A549 (cell line): Measurements from ENCODE around the gene PRPSAP1. TPM values are rescaled to one million over a fixed set of nuclear protein-coding genes. Genes with fewer than 3 reads are reported as not detected.
A peak's percentile ranks its signal among the peaks of the same experiment; 100 is the strongest.

Experiments used
- ATAC-seq, 2 experiments: fragments of 200-7000 bp in 1 of 2; fragments of >200 bp in 1 of 2; cut with Nextera tagmentation in 1 of 2; cut with Tn5 transposase in 1 of 2; 3 replicates each; pipeline versions ENCODE4 v1.8.0 to v1.9.1; 2018 to 2020; ENCODE audit warnings: mild to moderate bottlenecking in 1 of 2, moderate library complexity in 1 of 2
- CTCF ChIA-PET: fragments of 300-600 bp; sonication (Branson Sonifier 250); formaldehyde crosslinking; extraction: SDS; loops from one replicate; lab custom pipeline; 2021; ENCODE audit warnings: antibody characterized with exemption, inconsistent platforms; lab: Yijun Ruan, JAX
- POLR2A ChIA-PET: fragments of 350-600 bp; formaldehyde crosslinking; extraction: SDS; loops from one replicate; lab custom pipeline; 2021; ENCODE audit warnings: antibody characterized with exemption, inconsistent platforms; lab: Yijun Ruan, JAX
- DNase-seq, 2 experiments: peaks; one replicate each; pipeline versions ENCODE4 v3.0.0 to v3.0.0-alpha.2; 2011 to 2016; ENCODE audit warnings: low read depth in 1 of 2, low spot score in 1 of 2
- FAIRE-seq: peaks from 2 replicates; lab custom pipeline; 2011; peaks lifted over from hg19 to GRCh38; lab: Jason Lieb, UNC
- H3K27ac ChIP-seq, 2 experiments: fragments of >200 bp; sonication (Bioruptor Twin); formaldehyde crosslinking; 3 replicates each; pipeline ENCODE4 v1.5.1; 2016 to 2017
- H3K4me1 ChIP-seq: fragments of >200 bp; sonication (Bioruptor Twin); formaldehyde crosslinking; 3 replicates; pipeline ENCODE4 v1.6.1; 2016
- H3K4me2 ChIP-seq: fragments of >200 bp; sonication (Bioruptor Twin); formaldehyde crosslinking; 3 replicates; pipeline ENCODE4 v1.6.1; 2016
- H3K4me3 ChIP-seq: fragments of >200 bp; sonication (Bioruptor Twin); formaldehyde crosslinking; 3 replicates; pipeline ENCODE4 v1.5.1; 2016
- H3K9me3 ChIP-seq: fragments of >200 bp; sonication (Bioruptor Twin); formaldehyde crosslinking; 3 replicates; pipeline ENCODE4 v1.6.1; 2016
- ATOH8 ChIP-seq: fragments of 250-450 bp; sonication (Bioruptor Pico); IDR thresholded peaks from 2 replicates; pipeline ENCODE4 v1.5.0; 2020; ENCODE audit warnings: low read depth, mild to moderate bottlenecking, moderate library complexity
- BCL3 ChIP-seq: fragments of >200 bp; sonication (Bioruptor Twin); formaldehyde crosslinking; IDR thresholded peaks from 3 replicates; pipeline ENCODE4 v1.6.1; 2016
- EP300 ChIP-seq, 2 experiments: fragments of >200 bp; sonication (Bioruptor Twin); formaldehyde crosslinking; IDR thresholded peaks; 2 replicates in 1 of 2; 3 replicates in 1 of 2; pipeline ENCODE4 v1.6.1; 2016 to 2017
- FOSB ChIP-seq: fragments of 250-450 bp; sonication (Bioruptor Pico); IDR thresholded peaks from 2 replicates; pipeline ENCODE4 v1.5.0; 2020; ENCODE audit warnings: mild to moderate bottlenecking, moderate library complexity
- FOSL2 ChIP-seq, 2 experiments: fragments of 450-650 bp in 1 of 2; fragments of >200 bp in 1 of 2; sonication (Bioruptor Twin) in 1 of 2; formaldehyde crosslinking; IDR thresholded peaks; 2 replicates each; pipeline versions ENCODE4 v1.5.0 to v1.6.1; 2016 to 2020; ENCODE audit warnings: mild to moderate bottlenecking in 1 of 2, moderate library complexity in 1 of 2
- FOXS1 ChIP-seq: fragments of 250-450 bp; sonication (Bioruptor Pico); IDR thresholded peaks from 2 replicates; pipeline ENCODE4 v1.5.0; 2020; ENCODE audit warnings: mild to moderate bottlenecking, moderate library complexity
- HOXB5 ChIP-seq: fragments of 250-450 bp; sonication (Bioruptor Pico); IDR thresholded peaks from 2 replicates; pipeline ENCODE4 v1.5.0; 2020; ENCODE audit warnings: mild to moderate bottlenecking, moderate library complexity
- JUN ChIP-seq, 2 experiments: fragments of >200 bp; sonication (Bioruptor Twin); formaldehyde crosslinking; IDR thresholded peaks; 2 replicates in 1 of 2; 3 replicates in 1 of 2; pipeline ENCODE4 v1.6.1; 2016 to 2017
- KDM5A ChIP-seq: fragments of 200-600 bp; sonication (generic); IDR thresholded peaks from 2 replicates; pipeline ENCODE4 v1.6.1; 2016; ENCODE audit warnings: antibody characterized with exemption, mild to moderate bottlenecking
- MAX ChIP-seq: IDR thresholded peaks from 2 replicates; pipeline ENCODE4 v1.6.1; 2012
- RCOR1 ChIP-seq: fragments of 150-350 bp; IDR thresholded peaks from 2 replicates; pipeline ENCODE4 v1.6.1; 2014; ENCODE audit warnings: antibody characterized with exemption, low read length, low read depth
- REST ChIP-seq: fragments of 200-600 bp; sonication (generic); IDR thresholded peaks from 2 replicates; pipeline ENCODE4 v1.6.1; 2016; ENCODE audit warnings: antibody characterized with exemption, mild to moderate bottlenecking, moderate library complexity
- RFX5 ChIP-seq: fragments of 450-650 bp; IDR thresholded peaks from 2 replicates; pipeline ENCODE4 v1.7.1; 2014; ENCODE audit warnings: antibody characterized with exemption, mild to moderate bottlenecking, moderate library complexity
- SREBF2 ChIP-seq: fragments of 450-650 bp; IDR thresholded peaks from 2 replicates; pipeline ENCODE4 v1.6.1; 2014; ENCODE audit warnings: mild to moderate bottlenecking, moderate library complexity
- ZFP36 ChIP-seq: fragments of 450-650 bp; IDR thresholded peaks from 2 replicates; pipeline ENCODE4 v1.6.1; 2014; ENCODE audit warnings: borderline replicate concordance; ENCODE audit not compliant: partially characterized antibody
- ZSCAN20 ChIP-seq: fragments of 250-450 bp; sonication (Bioruptor Pico); IDR thresholded peaks from 2 replicates; pipeline ENCODE4 v1.8.0; 2022; ENCODE audit warnings: mild to moderate bottlenecking, moderate library complexity
- WGBS: methylation state at CpG from one replicate; pipeline ENCODE4 v1.1.6; 2017; ENCODE audit errors: missing lambda C conversion rate; 5-methylcytosine and 5-hydroxymethylcytosine counted together
- polyA plus RNA-seq, 4 experiments: library from polyadenylated mRNA; depleted of rRNA in 3 of 4; stranded (reverse); fragments of >200 nt; fragmentation: RNase III in 1 of 4; extraction: RNeasy Plus Mini Kit Qiagen cat#74134 plus additional on column Dnase treatment in 1 of 4; gene quantifications; 2 replicates in 3 of 4; 3 replicates in 1 of 4; pipeline ENCODE4 v1.2.3, GENCODE V29; 2011 to 2017
- TF ChIP-seq, protein P1 (sequence below): IDR thresholded peaks from 2 replicates; pipeline ENCODE4 v1.6.1; 2012; ENCODE audit warnings: low read depth, borderline replicate concordance

Gene PRPSAP1
- polyA plus RNA-seq, 2 of the 4 experiments (the other 2 are of a cell fraction) = 63.3 to 80.9 TPM

GRCh38 chr17:76278268-76278908, 75.3 kb downstream of the PRPSAP1 start:
- WGBS = 85% methylated on average over 19 of the region's 19 CpGs
- no peaks in the 10 kb centered on the region for H3K9me3 ChIP-seq
- POLR2A ChIA-PET = interaction anchor here (1.0 kb wide), 1 partner anchor 13 kb away, joined by 4 read pairs; the partner anchor contains the start of gene UBALD2
- TF ChIP-seq JUN (IDR thresholded peaks at IDR 0.05) (no peak), FOSL2 (IDR thresholded peaks at IDR 0.05) (no peak), FOSL2 (CRISPR knock-in tag; IDR thresholded peaks at IDR 0.05) (no peak), SREBF2 (no peak), FOXS1 (CRISPR knock-in tag) (no peak), FOSB (CRISPR knock-in tag) (no peak)
- TF ChIP-seq, protein P1, sequence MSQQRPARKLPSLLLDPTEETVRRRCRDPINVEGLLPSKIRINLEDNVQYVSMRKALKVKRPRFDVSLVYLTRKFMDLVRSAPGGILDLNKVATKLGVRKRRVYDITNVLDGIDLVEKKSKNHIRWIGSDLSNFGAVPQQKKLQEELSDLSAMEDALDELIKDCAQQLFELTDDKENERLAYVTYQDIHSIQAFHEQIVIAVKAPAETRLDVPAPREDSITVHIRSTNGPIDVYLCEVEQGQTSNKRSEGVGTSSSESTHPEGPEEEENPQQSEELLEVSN = no peak
- TF ChIP-seq, all 56 proteins: peak for 0
- ATAC-seq (no peak), DNase-seq (no peak), FAIRE-seq (no peak)
- CTCF ChIA-PET = interaction anchor here (0.6 to 19.6 kb wide), 35 partner anchors 9 to 912 kb away, joined by 3 to 755 read pairs (median 19); partner anchors contain the start of genes CDK3, EVPL, EXOC7 and MRPL38
- Histone ChIP-seq H3K4me2 (no peak overlapping the region), H3K4me3 (no peak overlapping the region), H3K27ac (no peak overlapping the region), H3K4me1 (peaks cover 10% of the 10 kb centered on the region)

DNA sequence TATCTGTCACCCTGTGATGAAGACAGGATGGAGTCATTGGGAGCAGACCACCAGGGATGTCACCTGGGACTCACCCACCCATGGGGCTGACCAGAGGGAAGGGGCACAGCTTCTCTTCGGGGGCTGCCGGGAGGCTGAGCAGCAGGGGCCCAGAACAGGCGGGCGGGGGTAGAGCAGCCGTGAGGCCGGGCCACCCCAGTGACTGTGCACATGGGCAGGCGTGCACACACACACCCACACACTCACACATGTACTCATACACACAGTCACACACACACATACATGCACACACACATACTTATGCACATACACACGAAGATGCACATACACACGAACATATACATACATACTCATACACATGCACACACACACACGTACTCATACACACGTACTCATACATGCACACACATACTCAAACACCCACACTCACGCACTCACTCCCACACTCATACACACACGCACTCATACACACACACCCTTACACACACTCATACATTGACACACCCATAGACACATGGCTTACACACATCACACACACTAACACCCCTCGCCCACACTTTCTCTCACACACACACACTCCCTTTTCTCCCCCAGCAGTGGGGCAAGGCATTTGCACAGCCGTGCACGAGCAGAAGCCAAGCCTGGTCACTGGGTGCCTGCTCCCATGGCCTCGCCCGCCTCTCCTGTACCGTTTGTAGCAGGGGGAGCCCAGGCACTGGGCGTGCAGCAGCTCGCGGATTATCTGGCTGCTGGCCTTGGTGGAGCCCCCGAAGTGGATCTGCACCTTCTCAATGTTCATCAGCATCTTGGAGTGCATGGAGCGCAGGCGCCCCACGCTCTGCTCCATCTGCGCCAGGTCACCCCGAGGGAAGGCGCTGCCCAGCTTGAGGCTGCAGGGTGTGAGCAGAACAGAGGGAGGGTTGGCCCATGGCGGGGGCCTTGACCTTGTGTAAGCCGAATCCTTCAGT, 76.1 kb downstream of the PRPSAP1 start:
- Histone ChIP-seq H3K4me3 (no peak overlapping the region), H3K9me3 (no peaks in the 10 kb centered on the region), H3K4me2 (no peak overlapping the region), H3K27ac (peak overlapping the region in 1 of 2 experiments; percentile 66; a peak in 3 of 6 replicates), H3K4me1 (peaks cover 10% of the 10 kb centered on the region)
- peak; percentile 43 for FAIRE-seq
- WGBS = 92% methylated on average over 31 of the region's 31 CpGs
- ChIA-PET POLR2A (interaction anchor here (1.0 kb wide), 1 partner anchor 13 kb away, joined by 4 read pairs; the partner anchor contains the start of gene UBALD2), CTCF (interaction anchor here (1.4 to 19.6 kb wide), 21 partner anchors 9 to 367 kb away, joined by 3 to 755 read pairs (median 37); partner anchors contain the start of genes CDK3, EXOC7, QRICH2 and RNF157)
- ATAC-seq = no peak
- DNase-seq = no peak
- no peak for TF ChIP-seq ZSCAN20 (CRISPR knock-in tag)
- TF ChIP-seq KDM5A = no peak
- no peak for TF ChIP-seq RCOR1
- no peak for TF ChIP-seq REST
- no peak for TF ChIP-seq EP300 (IDR thresholded peaks at IDR 0.05)
- TF ChIP-seq ATOH8 (CRISPR knock-in tag) = no peak
- no peak for TF ChIP-seq BCL3
- TF ChIP-seq ZFP36 = no peak
- TF ChIP-seq RFX5 = no peak
- TF ChIP-seq HOXB5 (CRISPR knock-in tag) = no peak
- no peak for TF ChIP-seq MAX
- TF ChIP-seq SREBF2 = no peak
